GM23338 (cell line): Measurements from ENCODE around the gene WNT9A. TPM values are rescaled to one million over a fixed set of nuclear protein-coding genes. Genes with fewer than 3 reads are reported as not detected.
A peak's percentile ranks its signal among the peaks of the same experiment; 100 is the strongest.

Experiments used
- ATAC-seq: fragments of 200-7000 bp; cut with Tn5 transposase; 3 replicates; pipeline ENCODE4 v1.9.1; 2020
- DNase-seq: peaks from one replicate; pipeline ENCODE4 v3.0.0-alpha.2; 2015; ENCODE audit warnings: low spot score
- H2AFZ ChIP-seq: fragments of 200-600 bp; sonication (generic); 2 replicates; pipeline ENCODE4 v1.8.0; 2016; ENCODE audit warnings: antibody characterized with exemption, mild to moderate bottlenecking, moderate library complexity
- H3F3A ChIP-seq: fragments of 200-600 bp; sonication (generic); replicated peaks from 2 replicates; pipeline ENCODE4 v1.8.0; 2017; ENCODE audit warnings: antibody characterized with exemption, mixed run types, low read depth
- H3K27ac ChIP-seq: fragments of 200-600 bp; sonication (generic); 2 replicates; pipeline ENCODE4 v1.6.1; 2016; ENCODE audit warnings: low read depth
- H3K27me3 ChIP-seq: fragments of 200-600 bp; sonication (generic); 2 replicates; pipeline ENCODE4 v1.8.0; 2016; ENCODE audit warnings: mild to moderate bottlenecking, mixed run types, moderate library complexity; ENCODE audit not compliant: insufficient read depth
- H3K36me3 ChIP-seq: fragments of 200-600 bp; sonication (generic); 2 replicates; pipeline ENCODE4 v1.8.0; 2016; ENCODE audit warnings: mild to moderate bottlenecking; ENCODE audit not compliant: insufficient read depth
- H3K4me1 ChIP-seq: fragments of 200-600 bp; sonication (generic); 2 replicates; pipeline ENCODE4 v1.8.0; 2016; ENCODE audit warnings: mild to moderate bottlenecking, moderate library complexity; ENCODE audit not compliant: insufficient read depth
- H3K4me2 ChIP-seq: fragments of 200-600 bp; sonication (generic); 2 replicates; pipeline ENCODE4 v1.7.1; 2017; ENCODE audit warnings: mixed run types
- H3K4me3 ChIP-seq: fragments of 200-600 bp; sonication (generic); 2 replicates; pipeline ENCODE4 v1.6.1; 2016; ENCODE audit warnings: mixed run types
- H3K79me2 ChIP-seq: fragments of 200-600 bp; sonication (generic); replicated peaks from 2 replicates; pipeline ENCODE4 v1.8.0; 2017; ENCODE audit warnings: mild to moderate bottlenecking; ENCODE audit not compliant: insufficient read depth
- H3K9me2 ChIP-seq: fragments of 200-600 bp; sonication (generic); 2 replicates; pipeline ENCODE4 v1.8.0; 2017; ENCODE audit not compliant: insufficient read depth
- H4K20me1 ChIP-seq: fragments of 200-600 bp; sonication (generic); replicated peaks from 2 replicates; pipeline ENCODE4 v1.8.0; 2017; ENCODE audit warnings: mild to moderate bottlenecking; ENCODE audit not compliant: insufficient read depth
- H3K27ac Mint-ChIP-seq: 2 replicates; pipeline ENCODE4 v1.8.0; 2020; ENCODE audit warnings: inconsistent platforms, mild to moderate bottlenecking, moderate library complexity, mixed read lengths
- H3K27me3 Mint-ChIP-seq: 3 replicates; pipeline ENCODE4 v1.8.0; 2022; ENCODE audit warnings: low read depth, mild to moderate bottlenecking, moderate library complexity, mixed read lengths, inconsistent platforms; ENCODE audit not compliant: insufficient read depth, poor library complexity
- H3K36me3 Mint-ChIP-seq: 3 replicates; pipeline ENCODE4 v1.8.0; 2021; ENCODE audit warnings: low read depth, mild to moderate bottlenecking, inconsistent platforms, moderate library complexity, mixed read lengths
- H3K4me1 Mint-ChIP-seq: 3 replicates; pipeline ENCODE4 v1.8.0; 2020; ENCODE audit warnings: mild to moderate bottlenecking, inconsistent platforms, mixed read lengths
- H3K4me3 Mint-ChIP-seq: 3 replicates; pipeline ENCODE4 v1.8.0; 2021; ENCODE audit warnings: moderate library complexity, mild to moderate bottlenecking, inconsistent platforms, mixed read lengths
- H3K9me3 Mint-ChIP-seq: 3 replicates; pipeline ENCODE4 v1.8.0; 2020; ENCODE audit warnings: moderate library complexity, mild to moderate bottlenecking, inconsistent platforms, mixed read lengths
- CREB1 ChIP-seq: fragments of 250-450 bp; sonication (Bioruptor Pico); IDR thresholded peaks from 2 replicates; pipeline ENCODE4 v1.5.0; 2020; ENCODE audit warnings: low read depth, mild to moderate bottlenecking, moderate library complexity
- EZH2 ChIP-seq: fragments of 200-600 bp; sonication (generic); IDR thresholded peaks from one replicate; pipeline ENCODE4 v1.8.0; 2017; ENCODE audit warnings: antibody characterized with exemption, mild to moderate bottlenecking, low read depth; ENCODE audit not compliant: unreplicated experiment
- EZH2phosphoT487 ChIP-seq: fragments of 200-600 bp; sonication (generic); IDR thresholded peaks from one replicate; pipeline ENCODE4 v1.8.1; 2018; ENCODE audit warnings: antibody characterized with exemption; ENCODE audit not compliant: unreplicated experiment
- JUNB ChIP-seq: IDR thresholded peaks from one replicate; pipeline ENCODE4 v1.6.1; 2016; ENCODE audit warnings: antibody characterized with exemption; ENCODE audit not compliant: unreplicated experiment
- NANOG ChIP-seq: IDR thresholded peaks from 2 replicates; pipeline ENCODE4 v1.6.1; 2016; ENCODE audit warnings: antibody characterized with exemption, borderline replicate concordance
- POLR2AphosphoS5 ChIP-seq: IDR thresholded peaks from 2 replicates; pipeline ENCODE4 v1.6.1; 2016; ENCODE audit warnings: antibody characterized with exemption, low read depth
- STAT1 ChIP-seq: IDR thresholded peaks from one replicate; pipeline ENCODE4 v1.6.1; 2016; ENCODE audit warnings: antibody characterized with exemption; ENCODE audit not compliant: unreplicated experiment
- ZNF114 ChIP-seq: fragments of 250-450 bp; sonication (Bioruptor Pico); IDR thresholded peaks from 2 replicates; pipeline ENCODE4 v1.5.0; 2020; ENCODE audit warnings: mild to moderate bottlenecking, moderate library complexity
- ZNF331 ChIP-seq: fragments of 250-450 bp; sonication (Bioruptor Pico); IDR thresholded peaks from 2 replicates; pipeline ENCODE4 v1.5.0; 2020; ENCODE audit warnings: low read depth, mild to moderate bottlenecking, moderate library complexity
- polyA plus RNA-seq: library from polyadenylated mRNA; unstranded; fragments of >200 nt; fragmentation: Nextera tagmentation; extraction: Ambion mirVana; gene quantifications from 2 replicates; pipeline ENCODE4 v1.2.1, GENCODE V29; 2016
- total RNA-seq: library from RNA; depleted of rRNA; stranded (reverse); fragments of >200 nt; shearing (Covaris generic); gene quantifications from 2 replicates; pipeline ENCODE4 v1.2.3, GENCODE V29; 2014
- TF ChIP-seq, protein P1 (sequence below): IDR thresholded peaks from one replicate; pipeline ENCODE4 v1.6.1; 2018; ENCODE audit warnings: antibody characterized with exemption; ENCODE audit not compliant: unreplicated experiment
- TF ChIP-seq, protein P2 (sequence below), 2 experiments: fragments of 200-600 bp in 1 of 2; sonication (generic) in 1 of 2; conservative IDR thresholded peaks; 2 replicates each; pipeline versions ENCODE4 v1.5.1 to v1.6.1; 2016 to 2017; ENCODE audit warnings: antibody characterized with exemption in 2 of 2, low read depth in 2 of 2, mild to moderate bottlenecking in 2 of 2, moderate library complexity in 1 of 2
- TF ChIP-seq, protein P3 (sequence below): fragments of 250-450 bp; sonication (Bioruptor Pico); IDR thresholded peaks from 2 replicates; pipeline ENCODE4 v1.5.0; 2020; ENCODE audit warnings: mild to moderate bottlenecking, moderate library complexity
- TF ChIP-seq, protein P4 (sequence below): IDR thresholded peaks from 2 replicates; pipeline ENCODE4 v1.6.1; 2016; ENCODE audit warnings: antibody characterized with exemption

Gene WNT9A
- total and polyA plus RNA-seq, 2 experiments from 2014 or later, result 0.06 to 2.0 TPM

DNA sequence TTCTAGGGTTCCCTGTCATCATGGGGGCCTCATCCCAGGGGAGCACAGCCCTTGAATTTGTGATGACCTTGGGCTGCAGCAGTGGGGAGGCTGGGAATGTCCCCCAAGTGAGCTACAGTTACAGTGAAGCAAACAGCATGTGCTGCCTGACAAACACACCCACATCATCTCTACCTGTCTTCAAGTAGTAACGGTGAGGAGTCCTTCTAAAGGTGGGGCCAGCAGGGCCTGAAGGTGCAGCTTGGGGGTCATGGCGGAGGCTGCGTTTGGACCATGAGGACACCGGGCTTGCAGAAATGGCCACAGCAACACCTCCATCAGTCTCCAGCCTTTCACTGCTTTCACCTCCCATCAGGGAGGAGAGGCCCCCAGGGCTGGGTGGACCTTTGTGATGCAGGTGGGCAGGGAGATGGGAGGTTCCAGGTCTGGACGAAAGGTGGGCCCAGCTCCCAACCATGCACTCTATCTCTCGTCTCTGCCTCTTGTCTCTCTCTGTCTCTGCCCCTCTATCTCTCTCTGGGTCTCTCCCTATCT lies 55.7 kb downstream of the WNT9A start:
- ATAC-seq (no peak), DNase-seq (no peak)
- Histone ChIP-seq H3K36me3 (no peaks in the 10 kb centered on the region), H4K20me1 (no peaks in the 10 kb centered on the region), H3K27me3 (no peaks in the 10 kb centered on the region), H3K4me2 (no peak overlapping the region), H2AFZ (peak overlapping the region; percentile 69), H3K79me2 (no peaks in the 10 kb centered on the region), H3K4me1 (0 out of 2 replicates have a peak, but pooled peaks cover 10% of the 10 kb centered on the region), H3K4me3 (no peak overlapping the region), H3F3A (no peaks in the 10 kb centered on the region), H3K9me2 (no peaks in the 10 kb centered on the region), H3K27ac (no peak overlapping the region)
- H3K36me3 Mint-ChIP-seq, result no peaks in the 10 kb centered on the region
- peaks cover 14% of the 10 kb centered on the region for H3K4me1 Mint-ChIP-seq
- TF ChIP-seq, protein P1, sequence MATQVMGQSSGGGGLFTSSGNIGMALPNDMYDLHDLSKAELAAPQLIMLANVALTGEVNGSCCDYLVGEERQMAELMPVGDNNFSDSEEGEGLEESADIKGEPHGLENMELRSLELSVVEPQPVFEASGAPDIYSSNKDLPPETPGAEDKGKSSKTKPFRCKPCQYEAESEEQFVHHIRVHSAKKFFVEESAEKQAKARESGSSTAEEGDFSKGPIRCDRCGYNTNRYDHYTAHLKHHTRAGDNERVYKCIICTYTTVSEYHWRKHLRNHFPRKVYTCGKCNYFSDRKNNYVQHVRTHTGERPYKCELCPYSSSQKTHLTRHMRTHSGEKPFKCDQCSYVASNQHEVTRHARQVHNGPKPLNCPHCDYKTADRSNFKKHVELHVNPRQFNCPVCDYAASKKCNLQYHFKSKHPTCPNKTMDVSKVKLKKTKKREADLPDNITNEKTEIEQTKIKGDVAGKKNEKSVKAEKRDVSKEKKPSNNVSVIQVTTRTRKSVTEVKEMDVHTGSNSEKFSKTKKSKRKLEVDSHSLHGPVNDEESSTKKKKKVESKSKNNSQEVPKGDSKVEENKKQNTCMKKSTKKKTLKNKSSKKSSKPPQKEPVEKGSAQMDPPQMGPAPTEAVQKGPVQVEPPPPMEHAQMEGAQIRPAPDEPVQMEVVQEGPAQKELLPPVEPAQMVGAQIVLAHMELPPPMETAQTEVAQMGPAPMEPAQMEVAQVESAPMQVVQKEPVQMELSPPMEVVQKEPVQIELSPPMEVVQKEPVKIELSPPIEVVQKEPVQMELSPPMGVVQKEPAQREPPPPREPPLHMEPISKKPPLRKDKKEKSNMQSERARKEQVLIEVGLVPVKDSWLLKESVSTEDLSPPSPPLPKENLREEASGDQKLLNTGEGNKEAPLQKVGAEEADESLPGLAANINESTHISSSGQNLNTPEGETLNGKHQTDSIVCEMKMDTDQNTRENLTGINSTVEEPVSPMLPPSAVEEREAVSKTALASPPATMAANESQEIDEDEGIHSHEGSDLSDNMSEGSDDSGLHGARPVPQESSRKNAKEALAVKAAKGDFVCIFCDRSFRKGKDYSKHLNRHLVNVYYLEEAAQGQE, result no peak
- TF ChIP-seq ZNF331 (CRISPR knock-in tag), result no peak
- no peak for TF ChIP-seq NANOG
- TF ChIP-seq ZNF114 (CRISPR knock-in tag), result no peak
- TF ChIP-seq EZH2phosphoT487, result no peak
- TF ChIP-seq, protein P2, sequence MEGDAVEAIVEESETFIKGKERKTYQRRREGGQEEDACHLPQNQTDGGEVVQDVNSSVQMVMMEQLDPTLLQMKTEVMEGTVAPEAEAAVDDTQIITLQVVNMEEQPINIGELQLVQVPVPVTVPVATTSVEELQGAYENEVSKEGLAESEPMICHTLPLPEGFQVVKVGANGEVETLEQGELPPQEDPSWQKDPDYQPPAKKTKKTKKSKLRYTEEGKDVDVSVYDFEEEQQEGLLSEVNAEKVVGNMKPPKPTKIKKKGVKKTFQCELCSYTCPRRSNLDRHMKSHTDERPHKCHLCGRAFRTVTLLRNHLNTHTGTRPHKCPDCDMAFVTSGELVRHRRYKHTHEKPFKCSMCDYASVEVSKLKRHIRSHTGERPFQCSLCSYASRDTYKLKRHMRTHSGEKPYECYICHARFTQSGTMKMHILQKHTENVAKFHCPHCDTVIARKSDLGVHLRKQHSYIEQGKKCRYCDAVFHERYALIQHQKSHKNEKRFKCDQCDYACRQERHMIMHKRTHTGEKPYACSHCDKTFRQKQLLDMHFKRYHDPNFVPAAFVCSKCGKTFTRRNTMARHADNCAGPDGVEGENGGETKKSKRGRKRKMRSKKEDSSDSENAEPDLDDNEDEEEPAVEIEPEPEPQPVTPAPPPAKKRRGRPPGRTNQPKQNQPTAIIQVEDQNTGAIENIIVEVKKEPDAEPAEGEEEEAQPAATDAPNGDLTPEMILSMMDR (conservative IDR thresholded peaks at IDR 0.05; ENCODE audit: low read depth in 2 of 2), result no peak
- no peak for TF ChIP-seq STAT1
- no peak for TF ChIP-seq JUNB
- TF ChIP-seq, protein P3, sequence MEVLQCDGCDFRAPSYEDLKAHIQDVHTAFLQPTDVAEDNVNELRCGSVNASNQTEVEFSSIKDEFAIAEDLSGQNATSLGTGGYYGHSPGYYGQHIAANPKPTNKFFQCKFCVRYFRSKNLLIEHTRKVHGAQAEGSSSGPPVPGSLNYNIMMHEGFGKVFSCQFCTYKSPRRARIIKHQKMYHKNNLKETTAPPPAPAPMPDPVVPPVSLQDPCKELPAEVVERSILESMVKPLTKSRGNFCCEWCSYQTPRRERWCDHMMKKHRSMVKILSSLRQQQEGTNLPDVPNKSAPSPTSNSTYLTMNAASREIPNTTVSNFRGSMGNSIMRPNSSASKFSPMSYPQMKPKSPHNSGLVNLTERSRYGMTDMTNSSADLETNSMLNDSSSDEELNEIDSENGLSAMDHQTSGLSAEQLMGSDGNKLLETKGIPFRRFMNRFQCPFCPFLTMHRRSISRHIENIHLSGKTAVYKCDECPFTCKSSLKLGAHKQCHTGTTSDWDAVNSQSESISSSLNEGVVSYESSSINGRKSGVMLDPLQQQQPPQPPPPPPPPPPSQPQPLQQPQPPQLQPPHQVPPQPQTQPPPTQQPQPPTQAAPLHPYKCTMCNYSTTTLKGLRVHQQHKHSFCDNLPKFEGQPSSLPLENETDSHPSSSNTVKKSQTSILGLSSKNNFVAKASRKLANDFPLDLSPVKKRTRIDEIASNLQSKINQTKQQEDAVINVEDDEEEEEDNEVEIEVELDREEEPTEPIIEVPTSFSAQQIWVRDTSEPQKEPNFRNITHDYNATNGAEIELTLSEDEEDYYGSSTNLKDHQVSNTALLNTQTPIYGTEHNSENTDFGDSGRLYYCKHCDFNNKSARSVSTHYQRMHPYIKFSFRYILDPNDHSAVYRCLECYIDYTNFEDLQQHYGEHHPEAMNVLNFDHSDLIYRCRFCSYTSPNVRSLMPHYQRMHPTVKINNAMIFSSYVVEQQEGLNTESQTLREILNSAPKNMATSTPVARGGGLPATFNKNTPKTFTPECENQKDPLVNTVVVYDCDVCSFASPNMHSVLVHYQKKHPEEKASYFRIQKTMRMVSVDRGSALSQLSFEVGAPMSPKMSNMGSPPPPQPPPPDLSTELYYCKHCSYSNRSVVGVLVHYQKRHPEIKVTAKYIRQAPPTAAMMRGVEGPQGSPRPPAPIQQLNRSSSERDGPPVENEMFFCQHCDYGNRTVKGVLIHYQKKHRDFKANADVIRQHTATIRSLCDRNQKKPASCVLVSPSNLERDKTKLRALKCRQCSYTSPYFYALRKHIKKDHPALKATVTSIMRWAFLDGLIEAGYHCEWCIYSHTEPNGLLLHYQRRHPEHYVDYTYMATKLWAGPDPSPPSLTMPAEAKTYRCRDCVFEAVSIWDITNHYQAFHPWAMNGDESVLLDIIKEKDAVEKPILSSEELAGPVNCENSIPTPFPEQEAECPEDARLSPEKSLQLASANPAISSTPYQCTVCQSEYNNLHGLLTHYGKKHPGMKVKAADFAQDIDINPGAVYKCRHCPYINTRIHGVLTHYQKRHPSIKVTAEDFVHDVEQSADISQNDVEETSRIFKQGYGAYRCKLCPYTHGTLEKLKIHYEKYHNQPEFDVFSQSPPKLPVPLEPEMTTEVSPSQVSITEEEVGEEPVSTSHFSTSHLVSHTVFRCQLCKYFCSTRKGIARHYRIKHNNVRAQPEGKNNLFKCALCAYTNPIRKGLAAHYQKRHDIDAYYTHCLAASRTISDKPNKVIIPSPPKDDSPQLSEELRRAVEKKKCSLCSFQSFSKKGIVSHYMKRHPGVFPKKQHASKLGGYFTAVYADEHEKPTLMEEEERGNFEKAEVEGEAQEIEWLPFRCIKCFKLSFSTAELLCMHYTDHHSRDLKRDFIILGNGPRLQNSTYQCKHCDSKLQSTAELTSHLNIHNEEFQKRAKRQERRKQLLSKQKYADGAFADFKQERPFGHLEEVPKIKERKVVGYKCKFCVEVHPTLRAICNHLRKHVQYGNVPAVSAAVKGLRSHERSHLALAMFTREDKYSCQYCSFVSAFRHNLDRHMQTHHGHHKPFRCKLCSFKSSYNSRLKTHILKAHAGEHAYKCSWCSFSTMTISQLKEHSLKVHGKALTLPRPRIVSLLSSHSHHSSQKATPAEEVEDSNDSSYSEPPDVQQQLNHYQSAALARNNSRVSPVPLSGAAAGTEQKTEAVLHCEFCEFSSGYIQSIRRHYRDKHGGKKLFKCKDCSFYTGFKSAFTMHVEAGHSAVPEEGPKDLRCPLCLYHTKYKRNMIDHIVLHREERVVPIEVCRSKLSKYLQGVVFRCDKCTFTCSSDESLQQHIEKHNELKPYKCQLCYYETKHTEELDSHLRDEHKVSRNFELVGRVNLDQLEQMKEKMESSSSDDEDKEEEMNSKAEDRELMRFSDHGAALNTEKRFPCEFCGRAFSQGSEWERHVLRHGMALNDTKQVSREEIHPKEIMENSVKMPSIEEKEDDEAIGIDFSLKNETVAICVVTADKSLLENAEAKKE (CRISPR knock-in tag), result no peak
- TF ChIP-seq EZH2, result no peak
- no peak for TF ChIP-seq POLR2AphosphoS5
- TF ChIP-seq CREB1 (CRISPR knock-in tag), result no peak
- TF ChIP-seq, protein P4, sequence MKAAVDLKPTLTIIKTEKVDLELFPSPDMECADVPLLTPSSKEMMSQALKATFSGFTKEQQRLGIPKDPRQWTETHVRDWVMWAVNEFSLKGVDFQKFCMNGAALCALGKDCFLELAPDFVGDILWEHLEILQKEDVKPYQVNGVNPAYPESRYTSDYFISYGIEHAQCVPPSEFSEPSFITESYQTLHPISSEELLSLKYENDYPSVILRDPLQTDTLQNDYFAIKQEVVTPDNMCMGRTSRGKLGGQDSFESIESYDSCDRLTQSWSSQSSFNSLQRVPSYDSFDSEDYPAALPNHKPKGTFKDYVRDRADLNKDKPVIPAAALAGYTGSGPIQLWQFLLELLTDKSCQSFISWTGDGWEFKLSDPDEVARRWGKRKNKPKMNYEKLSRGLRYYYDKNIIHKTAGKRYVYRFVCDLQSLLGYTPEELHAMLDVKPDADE, result no peak
- H3K9me3 Mint-ChIP-seq, result no peaks in the 10 kb centered on the region
- H3K27ac Mint-ChIP-seq, result no peak overlapping the region
- H3K4me3 Mint-ChIP-seq, result no peak overlapping the region
- H3K27me3 Mint-ChIP-seq, result peaks cover 13% of the 10 kb centered on the region
